ENCODE measurements around the gene KRTAP5-6.
"Not testable (repeated sequence)": the region's sequence is repeated elsewhere in the genome, so short reads cannot be mapped to it uniquely, and the experiment has no call there.

Gene KRTAP5-6

DNA sequence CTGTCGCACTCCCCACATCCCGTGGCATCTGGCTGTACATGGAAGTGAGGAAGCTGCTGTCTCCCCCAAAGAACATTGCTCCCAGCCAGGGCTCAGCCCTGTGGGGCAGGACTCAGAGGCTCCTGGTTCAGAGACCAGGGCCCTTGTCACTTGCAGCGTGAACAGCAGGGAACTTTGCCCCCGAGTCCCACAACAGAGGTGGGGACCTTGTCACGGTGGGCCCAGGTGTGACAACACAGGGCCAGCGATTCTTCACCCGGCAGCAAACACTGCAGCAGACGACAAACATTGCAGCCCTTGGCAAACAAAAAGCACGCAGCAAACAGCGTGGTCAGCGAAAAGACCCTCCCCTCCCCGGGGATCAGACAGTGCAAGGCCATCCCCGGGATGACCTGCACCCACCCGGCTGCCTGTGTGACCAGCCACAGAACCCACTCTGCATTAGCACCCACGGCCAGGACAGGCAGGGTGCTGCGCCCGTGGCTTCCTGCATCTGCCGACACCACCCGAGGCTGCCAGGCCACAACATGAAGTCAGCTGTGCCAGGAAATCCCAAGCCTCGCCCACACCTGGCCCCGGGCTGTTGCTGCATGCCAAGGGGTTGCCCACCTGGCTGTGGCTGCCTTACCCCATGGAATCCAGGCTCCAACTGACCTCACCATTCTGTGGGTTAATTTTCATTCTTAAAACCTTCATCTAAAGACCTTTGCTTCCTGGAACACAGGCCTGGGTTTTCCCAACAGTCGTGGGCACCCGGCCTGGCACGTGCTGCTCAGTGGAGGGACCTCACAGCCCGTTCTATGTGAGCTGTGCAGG, 35.3 kb upstream of the KRTAP5-6 start:
- not testable (repeated sequence) for H3K4me3 ChIP-seq (ENCODE audit: insufficient read depth, low read depth, low read length, poor library complexity, severe bottlenecking); H3K9me3 ChIP-seq (ENCODE audit: control insufficient read depth, low read length); DNase-seq; H3K4me1 ChIP-seq (ENCODE audit: control insufficient read depth, insufficient read depth, low read length, poor library complexity, severe bottlenecking); H3K27me3 ChIP-seq (replicated peaks; ENCODE audit: control insufficient read depth, insufficient read depth, low read length, poor library complexity, severe bottlenecking); H3K27ac ChIP-seq (ENCODE audit: insufficient read depth, low read length, poor library complexity, severe bottlenecking); H3K36me3 ChIP-seq (ENCODE audit: control insufficient read depth, insufficient read depth, low read length)

GRCh38 chr11:1662699-1663283, 34.2 kb upstream of the KRTAP5-6 start:
- H3K9me3 ChIP-seq (ENCODE audit: control insufficient read depth, low read length); H3K27me3 ChIP-seq (replicated peaks; ENCODE audit: control insufficient read depth, insufficient read depth, low read length, poor library complexity, severe bottlenecking); H3K27ac ChIP-seq (ENCODE audit: insufficient read depth, low read length, poor library complexity, severe bottlenecking): not testable (repeated sequence)

DNA sequence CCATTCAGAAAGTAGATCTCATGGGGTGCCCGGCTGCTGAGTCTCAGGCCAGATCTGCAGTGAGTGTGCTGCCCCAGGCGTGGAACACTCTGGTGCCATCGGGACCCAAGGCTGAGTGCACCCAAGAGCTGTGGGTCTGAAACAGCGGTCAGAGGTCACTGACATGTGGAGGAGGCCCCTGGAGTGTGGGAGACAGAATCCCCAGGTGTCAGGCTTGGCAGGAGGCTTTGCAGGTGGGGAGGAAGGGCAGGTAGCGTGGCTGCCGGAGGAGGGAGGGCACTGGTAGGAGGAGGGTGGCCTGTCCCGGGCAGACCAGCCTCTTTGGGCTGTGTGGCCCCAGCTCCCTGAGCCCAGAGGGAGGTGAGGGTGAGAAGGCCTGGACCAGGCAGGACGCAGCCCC, 31.7 kb upstream of the KRTAP5-6 start:
- Histone ChIP-seq H3K9me3 (ENCODE audit: control insufficient read depth, low read length) (no peaks in the 10 kb centered on the region), H3K27ac (ENCODE audit: insufficient read depth, low read length, poor library complexity, severe bottlenecking) (no peak overlapping the region), H3K36me3 (ENCODE audit: control insufficient read depth, insufficient read depth, low read length) (no peaks in the 10 kb centered on the region)

More at GRCh38 chr11:1662699-1663283, 34.2 kb upstream of the KRTAP5-6 start:
- not testable (repeated sequence) for H3K4me3 ChIP-seq (ENCODE audit: insufficient read depth, low read depth, low read length, poor library complexity, severe bottlenecking); H3K36me3 ChIP-seq (ENCODE audit: control insufficient read depth, insufficient read depth, low read length); H3K4me1 ChIP-seq (ENCODE audit: control insufficient read depth, insufficient read depth, low read length, poor library complexity, severe bottlenecking); DNase-seq

DNA sequence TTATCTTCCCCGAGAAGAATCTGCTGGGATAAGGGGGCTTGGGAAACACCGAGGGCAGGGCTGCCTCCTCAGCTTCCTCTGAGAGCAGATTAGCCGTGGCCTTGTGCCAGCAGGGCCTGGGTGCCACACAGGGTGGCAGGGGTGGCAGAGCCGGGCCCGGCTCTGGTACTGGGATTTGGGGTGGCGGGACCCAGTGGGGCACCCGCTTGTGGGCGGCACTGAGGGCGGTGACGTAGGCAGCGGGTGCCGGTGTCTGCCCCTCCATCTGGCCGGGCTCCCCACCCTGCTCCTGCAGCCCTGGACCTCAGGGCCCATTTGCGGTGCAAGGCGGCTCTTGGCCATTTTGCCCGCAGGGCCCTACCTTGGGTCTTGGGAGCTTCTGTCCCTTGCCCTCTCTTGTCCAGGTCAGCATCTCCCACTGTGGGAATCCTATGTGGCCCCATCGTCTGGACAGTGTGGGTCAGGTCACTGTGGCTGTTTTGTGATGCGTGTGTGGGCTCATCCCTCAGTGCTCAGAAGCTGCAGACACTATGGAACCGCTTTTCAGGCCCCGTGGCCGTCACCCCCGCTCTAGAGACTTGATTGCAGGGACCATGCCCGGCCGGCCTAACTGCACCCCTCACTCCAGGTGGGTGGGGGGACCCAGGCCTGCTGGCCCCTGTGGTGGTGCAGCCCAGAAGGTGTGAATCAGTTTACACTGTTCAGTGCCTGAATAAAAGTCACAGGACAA, 29.7 kb upstream of the KRTAP5-6 start:
- no peaks in the 10 kb centered on the region for H3K9me3 ChIP-seq (ENCODE audit: control insufficient read depth, low read length)
- no peaks in the 10 kb centered on the region for H3K36me3 ChIP-seq (ENCODE audit: control insufficient read depth, insufficient read depth, low read length)
- no peak overlapping the region for H3K4me3 ChIP-seq (ENCODE audit: insufficient read depth, low read depth, low read length, poor library complexity, severe bottlenecking)
- H3K27me3 ChIP-seq (replicated peaks; ENCODE audit: control insufficient read depth, insufficient read depth, low read length, poor library complexity, severe bottlenecking) = no peaks in the 10 kb centered on the region
- no peak overlapping the region for H3K27ac ChIP-seq (ENCODE audit: insufficient read depth, low read length, poor library complexity, severe bottlenecking)
- H3K4me1 ChIP-seq (ENCODE audit: control insufficient read depth, insufficient read depth, low read length, poor library complexity, severe bottlenecking) = no peaks in the 10 kb centered on the region
- DNase-seq = no peak

More for the DNA sequence above, 31.7 kb upstream of the KRTAP5-6 start:
- no peak for DNase-seq
- Histone ChIP-seq H3K4me1 (ENCODE audit: control insufficient read depth, insufficient read depth, low read length, poor library complexity, severe bottlenecking) (no peaks in the 10 kb centered on the region), H3K4me3 (ENCODE audit: insufficient read depth, low read depth, low read length, poor library complexity, severe bottlenecking) (no peak overlapping the region), H3K27me3 (replicated peaks; ENCODE audit: control insufficient read depth, insufficient read depth, low read length, poor library complexity, severe bottlenecking) (no peaks in the 10 kb centered on the region)

DNA sequence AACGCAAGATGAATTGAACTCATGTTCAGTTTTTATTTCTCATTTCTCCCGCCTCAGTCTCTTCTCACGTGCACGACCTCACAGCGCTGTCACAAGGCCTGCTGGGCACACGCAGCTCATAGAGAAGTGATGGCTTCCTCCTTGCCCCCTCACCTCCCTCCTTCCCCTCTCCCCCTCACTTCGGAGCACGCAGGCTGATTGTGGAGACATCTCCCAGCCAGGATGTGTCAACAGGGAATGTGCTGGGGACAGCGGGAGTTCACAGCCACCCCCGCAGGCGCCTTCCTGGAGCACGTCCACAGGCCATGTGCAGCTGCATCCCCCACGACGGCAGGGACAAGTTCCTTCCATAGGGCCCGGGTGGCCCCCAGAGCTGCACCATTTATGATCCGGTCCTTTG, 29.1 kb upstream of the KRTAP5-6 start:
- Histone ChIP-seq H3K27me3 (replicated peaks; ENCODE audit: control insufficient read depth, insufficient read depth, low read length, poor library complexity, severe bottlenecking) (no peaks in the 10 kb centered on the region), H3K36me3 (ENCODE audit: control insufficient read depth, insufficient read depth, low read length) (no peaks in the 10 kb centered on the region), H3K9me3 (ENCODE audit: control insufficient read depth, low read length) (no peaks in the 10 kb centered on the region), H3K4me3 (ENCODE audit: insufficient read depth, low read depth, low read length, poor library complexity, severe bottlenecking) (no peak overlapping the region), H3K27ac (ENCODE audit: insufficient read depth, low read length, poor library complexity, severe bottlenecking) (no peak overlapping the region), H3K4me1 (ENCODE audit: control insufficient read depth, insufficient read depth, low read length, poor library complexity, severe bottlenecking) (no peaks in the 10 kb centered on the region)
- DNase-seq = no peak

GRCh38 chr11:1668911-1669473, 28.0 kb upstream of the KRTAP5-6 start:
- no peaks in the 10 kb centered on the region for H3K36me3 ChIP-seq (ENCODE audit: control insufficient read depth, insufficient read depth, low read length)
- no peaks in the 10 kb centered on the region for H3K9me3 ChIP-seq (ENCODE audit: control insufficient read depth, low read length)
- DNase-seq = no peak
- H3K4me3 ChIP-seq (ENCODE audit: insufficient read depth, low read depth, low read length, poor library complexity, severe bottlenecking) = no peak overlapping the region
- H3K27me3 ChIP-seq (replicated peaks; ENCODE audit: control insufficient read depth, insufficient read depth, low read length, poor library complexity, severe bottlenecking) = no peaks in the 10 kb centered on the region
- no peaks in the 10 kb centered on the region for H3K4me1 ChIP-seq (ENCODE audit: control insufficient read depth, insufficient read depth, low read length, poor library complexity, severe bottlenecking)
- no peak overlapping the region for H3K27ac ChIP-seq (ENCODE audit: insufficient read depth, low read length, poor library complexity, severe bottlenecking)

GRCh38 chr11:1669546-1670218, 27.3 kb upstream of the KRTAP5-6 start:
- Histone ChIP-seq H3K36me3 (ENCODE audit: control insufficient read depth, insufficient read depth, low read length) (no peaks in the 10 kb centered on the region), H3K27me3 (replicated peaks; ENCODE audit: control insufficient read depth, insufficient read depth, low read length, poor library complexity, severe bottlenecking) (no peaks in the 10 kb centered on the region), H3K27ac (ENCODE audit: insufficient read depth, low read length, poor library complexity, severe bottlenecking) (no peak overlapping the region), H3K9me3 (ENCODE audit: control insufficient read depth, low read length) (no peaks in the 10 kb centered on the region), H3K4me3 (ENCODE audit: insufficient read depth, low read depth, low read length, poor library complexity, severe bottlenecking) (no peak overlapping the region), H3K4me1 (ENCODE audit: control insufficient read depth, insufficient read depth, low read length, poor library complexity, severe bottlenecking) (no peaks in the 10 kb centered on the region)
- no peak for DNase-seq

- not testable (repeated sequence) for H3K36me3 ChIP-seq (ENCODE audit: control insufficient read depth, insufficient read depth, low read length); DNase-seq
These were observed 26.5 kb upstream of the KRTAP5-6 start for GRCh38 chr11:1670457-1670856.

GRCh38 chr11:1670905-1671371, 26.1 kb upstream of the KRTAP5-6 start:
- H3K9me3 ChIP-seq (ENCODE audit: control insufficient read depth, low read length) = no peaks in the 10 kb centered on the region
- no peak overlapping the region for H3K4me3 ChIP-seq (ENCODE audit: insufficient read depth, low read depth, low read length, poor library complexity, severe bottlenecking)
- no peak overlapping the region for H3K27ac ChIP-seq (ENCODE audit: insufficient read depth, low read length, poor library complexity, severe bottlenecking)
- no peaks in the 10 kb centered on the region for H3K36me3 ChIP-seq (ENCODE audit: control insufficient read depth, insufficient read depth, low read length)
- no peak for DNase-seq
- no peaks in the 10 kb centered on the region for H3K27me3 ChIP-seq (replicated peaks; ENCODE audit: control insufficient read depth, insufficient read depth, low read length, poor library complexity, severe bottlenecking)
- no peaks in the 10 kb centered on the region for H3K4me1 ChIP-seq (ENCODE audit: control insufficient read depth, insufficient read depth, low read length, poor library complexity, severe bottlenecking)

More at GRCh38 chr11:1670457-1670856, 26.5 kb upstream of the KRTAP5-6 start:
- H3K4me3 ChIP-seq (ENCODE audit: insufficient read depth, low read depth, low read length, poor library complexity, severe bottlenecking); H3K27ac ChIP-seq (ENCODE audit: insufficient read depth, low read length, poor library complexity, severe bottlenecking); H3K27me3 ChIP-seq (replicated peaks; ENCODE audit: control insufficient read depth, insufficient read depth, low read length, poor library complexity, severe bottlenecking); H3K9me3 ChIP-seq (ENCODE audit: control insufficient read depth, low read length); H3K4me1 ChIP-seq (ENCODE audit: control insufficient read depth, insufficient read depth, low read length, poor library complexity, severe bottlenecking): not testable (repeated sequence)

All from effector memory CD4-positive, alpha-beta T cell (primary cell).